Activated T-cell treated with anti-CD3 and anti-CD28 coated beads, Interleukin-2, amount 50 U/mL, for 1 hour (primary cell): ENCODE data around the gene SLC6A13.
"Not testable (repeated sequence)": the region's sequence is repeated elsewhere in the genome, so short reads cannot be mapped to it uniquely, and the experiment has no call there.

Experiments used
- DNase-seq: peaks from one replicate; pipeline ENCODE4 v3.0.0-alpha.2; 2020

Gene SLC6A13

DNA sequence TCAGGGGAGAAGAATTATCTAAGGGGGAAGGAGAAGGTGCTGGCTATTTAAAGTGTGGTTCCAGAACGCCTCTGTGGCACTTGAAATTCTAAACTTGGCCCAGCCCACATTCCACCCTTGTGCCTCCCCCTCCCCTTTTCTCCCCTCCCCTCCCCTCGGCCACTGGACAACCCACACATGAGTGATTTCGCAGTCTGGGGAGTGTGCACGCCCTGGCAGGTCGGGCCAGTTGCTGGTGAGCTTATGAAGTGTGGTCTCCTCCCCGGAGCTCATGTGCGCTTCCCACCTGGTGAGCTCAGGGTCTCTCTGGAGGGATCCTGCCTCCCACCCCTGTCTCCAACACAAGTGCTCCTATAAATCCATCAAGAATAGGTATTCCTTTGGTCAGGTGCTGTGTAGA, at the start of gene SLC6A13:
SLC6A13 (minus strand) TSS at position 20 of the 400 bp plus-strand sequence. CDS start 2,784 bp downstream, outside the sequence.
- DNase-seq: no peak

GRCh38 chr12:308511-308910, 45.9 kb upstream of the SLC6A13 start:
- DNase-seq: no peak

DNA sequence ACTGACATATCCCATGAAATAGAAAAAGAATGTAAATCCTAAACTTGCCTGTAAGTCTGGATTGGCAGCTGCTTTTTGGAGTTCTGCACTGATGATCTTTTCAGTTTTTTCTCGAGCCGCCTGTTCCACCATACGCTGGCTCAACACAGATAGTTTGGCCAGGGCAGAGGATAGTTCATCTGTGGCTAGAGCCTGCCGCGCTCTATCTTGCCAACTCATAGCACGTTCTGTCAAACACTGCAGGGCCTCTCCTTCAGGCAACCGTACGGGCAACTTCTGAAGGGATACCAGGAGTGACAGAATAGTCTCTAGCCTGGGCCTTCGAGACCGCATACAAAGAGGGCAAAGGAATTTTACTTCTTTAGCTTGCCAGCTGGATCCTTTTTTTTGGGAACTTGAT, 44.8 kb upstream of the SLC6A13 start:
- DNase-seq: no peak

GRCh38 chr12:304805-305204, 42.2 kb upstream of the SLC6A13 start:
- no peak for DNase-seq

DNA sequence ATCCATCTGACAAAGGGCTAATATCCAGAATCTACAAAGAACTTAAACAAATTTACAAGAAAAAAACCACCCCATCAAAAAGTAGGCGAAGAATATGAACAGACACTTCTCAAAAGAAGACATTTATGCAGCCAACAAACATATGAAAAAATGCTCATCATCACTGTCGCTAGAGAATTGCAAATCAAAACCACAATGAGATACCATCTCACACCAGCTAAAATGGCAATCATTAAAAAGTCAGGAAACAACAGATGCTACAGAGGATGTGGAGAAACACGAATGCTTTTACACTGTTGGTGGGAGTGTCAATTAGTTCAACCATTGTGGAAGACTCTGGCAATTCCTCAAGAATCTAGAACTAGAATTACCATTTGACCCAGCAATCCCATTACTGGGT, 40.1 kb upstream of the SLC6A13 start:
- DNase-seq: not testable (repeated sequence)

DNA sequence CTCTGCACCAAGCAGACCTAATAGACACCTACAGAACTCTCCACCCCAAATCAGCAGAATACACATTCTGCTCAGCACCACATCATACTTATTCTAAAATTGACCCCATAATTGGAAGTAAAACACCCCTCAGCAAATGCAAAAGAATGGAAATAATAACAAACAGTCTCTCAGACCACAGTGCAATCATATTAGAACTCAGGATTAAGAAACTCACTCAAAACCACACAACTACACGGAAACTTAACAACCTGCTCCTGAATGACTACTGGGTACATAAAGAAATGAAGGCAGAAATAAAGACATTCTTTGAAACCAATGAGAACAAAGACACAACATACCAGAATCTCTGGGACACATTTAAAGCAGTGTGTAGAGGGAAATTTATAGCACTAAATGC, 37.5 kb upstream of the SLC6A13 start:
- DNase-seq: not testable (repeated sequence)

GRCh38 chr12:299511-299910, 36.9 kb upstream of the SLC6A13 start:
- DNase-seq: not testable (repeated sequence)

- not testable (repeated sequence) for DNase-seq
Measured at GRCh38 chr12:298059-298458, 35.4 kb upstream of the SLC6A13 start.

- no peak for DNase-seq
Measured at GRCh38 chr12:295132-295531, 32.5 kb upstream of the SLC6A13 start.

DNA sequence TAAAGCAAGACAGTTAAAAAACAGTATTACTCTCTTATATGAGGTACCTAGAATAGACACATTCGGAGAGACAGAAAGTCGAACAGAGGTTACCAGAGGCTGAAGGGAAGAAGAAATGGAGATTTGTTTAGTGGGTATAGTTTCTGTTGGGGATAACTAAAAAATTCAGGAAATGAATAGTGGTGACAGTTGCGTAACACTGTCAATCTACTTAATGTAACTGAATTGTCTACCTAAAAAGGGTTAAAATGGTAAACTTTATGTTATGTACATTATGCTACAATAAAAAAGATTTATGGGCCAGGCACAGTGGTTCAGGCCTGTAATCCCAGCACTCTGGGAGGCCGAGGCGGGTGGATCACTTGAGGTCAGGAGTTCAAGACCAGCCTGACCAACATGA, 30.6 kb upstream of the SLC6A13 start:
- no peak for DNase-seq

DNA sequence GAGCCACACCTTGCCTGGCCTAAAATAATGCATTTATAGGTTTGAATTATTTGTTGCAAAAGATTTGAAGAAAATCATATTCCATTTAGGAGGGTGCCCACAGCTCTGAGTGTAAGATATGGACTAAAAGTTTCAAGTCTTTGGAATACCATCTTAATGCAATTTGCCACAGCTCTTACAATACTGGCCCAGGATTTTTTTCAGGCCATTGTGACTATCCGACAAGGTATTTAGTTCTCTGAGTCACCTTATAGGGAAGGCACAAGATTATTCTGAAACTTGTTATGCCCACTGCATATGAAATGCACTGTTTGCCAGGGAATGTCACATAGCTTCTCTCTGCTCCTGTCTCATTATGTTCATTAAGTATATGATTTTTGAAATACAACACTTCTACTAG, 29.6 kb upstream of the SLC6A13 start:
- DNase-seq: no peak

GRCh38 chr12:291153-291723, 28.6 kb upstream of the SLC6A13 start:
- DNase-seq: no peak

GRCh38 chr12:288687-289086, 26.1 kb upstream of the SLC6A13 start:
- DNase-seq: no peak

DNA sequence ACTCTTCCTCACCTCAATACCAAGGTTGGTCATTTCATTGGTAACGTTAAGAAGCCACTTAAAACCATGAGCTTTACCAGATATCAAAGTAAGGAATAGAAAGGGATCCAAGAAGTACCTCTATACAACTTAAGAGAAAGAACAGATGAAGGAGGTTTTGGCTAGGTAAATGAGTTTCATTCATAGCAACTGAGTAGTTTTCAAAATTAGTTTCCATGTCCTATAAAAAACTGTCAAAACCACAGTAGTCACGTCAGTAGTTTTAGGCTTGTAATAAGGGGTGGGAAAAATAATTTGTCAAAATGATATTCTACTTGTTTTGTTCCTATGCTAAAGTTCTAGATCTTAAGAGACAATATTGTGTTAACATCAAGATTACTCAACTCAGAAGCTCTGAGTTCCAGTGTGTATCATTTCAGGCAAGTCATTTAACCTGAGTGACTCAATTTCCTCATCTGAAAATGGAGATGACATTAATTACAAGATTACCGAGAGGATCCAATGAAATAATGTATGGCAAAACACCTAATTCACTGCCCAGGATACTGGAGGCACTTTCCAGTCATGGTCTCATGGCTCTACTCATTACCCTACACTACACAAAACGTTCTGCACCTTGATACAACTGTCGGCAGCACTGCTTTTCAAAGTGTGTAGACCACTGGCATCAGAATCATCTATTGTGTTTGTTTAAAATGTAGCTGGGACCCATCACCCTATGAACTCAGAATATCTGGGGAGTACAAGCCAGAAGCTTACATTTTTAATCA, 24.1 kb upstream of the SLC6A13 start:
- DNase-seq: no peak

- no peak for DNase-seq
Measured at GRCh38 chr12:278046-278445, 15.4 kb upstream of the SLC6A13 start.

DNA sequence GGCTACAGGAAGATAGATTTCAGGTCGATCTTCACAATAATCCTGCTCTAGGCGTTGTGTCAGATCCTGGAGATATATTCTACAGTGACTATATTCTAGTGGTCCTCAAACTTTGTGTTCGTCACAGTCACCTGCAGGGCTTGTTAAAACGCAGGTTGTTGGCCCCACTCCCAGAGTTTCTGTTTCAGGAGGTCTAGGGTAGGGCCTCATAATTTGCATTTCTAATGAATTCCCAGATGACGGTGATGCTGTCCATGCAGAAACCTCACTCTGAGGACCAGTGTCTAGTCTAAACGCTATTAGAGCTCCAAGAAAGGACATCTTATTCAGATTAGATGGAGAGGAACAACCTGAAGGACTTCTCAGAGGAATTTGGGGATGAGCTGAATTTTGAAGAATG, 13.2 kb upstream of the SLC6A13 start:
- no peak for DNase-seq

- no peak for DNase-seq
Measured at GRCh38 chr12:273382-273781, 10.7 kb upstream of the SLC6A13 start.

- DNase-seq: no peak
Measured at GRCh38 chr12:272942-273341, 10.3 kb upstream of the SLC6A13 start.

DNA sequence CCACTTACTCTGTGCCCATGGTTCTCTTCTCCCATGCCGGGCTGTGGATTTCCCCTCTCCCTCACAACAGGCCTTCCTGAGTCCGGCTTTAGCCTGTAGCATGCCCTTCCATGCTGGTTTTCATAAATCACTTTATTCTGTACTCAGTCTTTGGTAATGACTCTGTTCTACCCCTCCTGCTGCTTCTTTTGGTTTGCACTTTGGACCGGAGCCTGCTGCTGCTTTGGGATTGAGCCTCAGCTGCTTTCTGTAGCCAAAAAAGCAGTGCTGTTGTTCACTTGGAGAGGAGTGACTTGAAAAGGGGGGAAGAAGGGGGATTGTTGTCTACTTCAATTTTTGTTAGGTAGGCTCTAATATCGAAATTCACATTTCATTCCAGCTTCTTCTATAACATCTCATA, 8.5 kb upstream of the SLC6A13 start:
- no peak for DNase-seq

DNA sequence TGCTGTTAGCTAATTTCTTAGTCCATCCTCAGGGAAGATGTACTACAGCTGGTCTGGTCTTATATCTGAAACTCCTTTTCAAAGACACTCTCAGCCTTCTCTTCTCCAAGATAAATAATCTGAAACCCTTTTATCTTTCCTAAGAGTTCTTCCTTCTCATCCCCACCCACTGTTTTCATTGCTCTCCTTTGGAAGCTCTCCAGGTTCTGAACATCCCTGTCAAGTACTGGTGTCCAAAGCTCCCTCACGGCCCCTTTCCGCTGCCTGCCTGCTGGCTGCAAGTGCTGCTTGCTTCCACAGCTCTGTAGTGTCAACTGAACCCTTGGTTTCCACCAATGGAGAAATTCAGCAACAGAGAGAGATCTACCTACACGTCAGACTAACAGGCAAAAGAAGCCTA, 6.6 kb upstream of the SLC6A13 start:
- DNase-seq: no peak

DNA sequence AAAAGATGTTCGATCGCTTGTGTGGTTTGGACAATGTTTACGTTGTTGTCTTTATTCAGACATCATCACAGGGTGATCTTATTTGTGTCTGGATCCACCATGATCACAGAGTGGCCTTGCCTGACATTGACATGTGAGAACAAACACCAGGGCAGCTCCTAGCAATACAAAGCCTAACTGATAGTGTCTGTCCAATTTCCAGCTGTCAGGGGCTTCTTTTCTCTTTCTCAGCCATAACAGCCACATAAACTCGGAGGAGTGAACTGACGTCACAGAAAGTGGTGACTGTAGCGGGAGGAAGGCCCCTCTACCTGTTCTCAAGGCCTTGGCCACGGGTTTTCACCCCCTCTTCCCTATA, 5.8 kb upstream of the SLC6A13 start:
- no peak for DNase-seq

- no peak for DNase-seq
Measured at GRCh38 chr12:267581-268482, 5.2 kb upstream of the SLC6A13 start.

- DNase-seq: no peak
Measured at GRCh38 chr12:265096-265495, 2.5 kb upstream of the SLC6A13 start.

GRCh38 chr12:264269-264668, 1.6 kb upstream of the SLC6A13 start:
- DNase-seq: no peak
